HEK293 (cell line): ENCODE measurements around the gene SCRN1.

Source experiments
- CTCF ChIA-PET: fragments of 350-600 bp; formaldehyde crosslinking; extraction: SDS; loops from one replicate; lab custom pipeline; 2021; ENCODE audit warnings: antibody characterized with exemption; lab: Yijun Ruan, JAX
- POLR2A ChIA-PET: fragments of 300-600 bp; formaldehyde crosslinking; extraction: SDS; loops from one replicate; lab custom pipeline; 2020; ENCODE audit warnings: antibody characterized with exemption, inconsistent platforms; lab: Yijun Ruan, JAX
- H3K27ac ChIP-seq: fragments of 200-500 bp; sonication (Bioruptor generic); 2 replicates; pipeline ENCODE4 v1.5.1; 2014; ENCODE audit warnings: low read depth, low read length, control low read depth, inconsistent platforms; ENCODE audit errors: extremely low read depth
- H3K36me3 ChIP-seq, 2 experiments: fragments of 200-500 bp in 1 of 2; sonication (Bioruptor generic) in 1 of 2; 1 replicate in 1 of 2; 2 replicates in 1 of 2; pipeline ENCODE4 v1.5.1; 2014 to 2017; ENCODE audit warnings: inconsistent platforms in 2 of 2, low read length in 2 of 2; ENCODE audit not compliant: control insufficient read depth in 2 of 2, insufficient read depth in 1 of 2
- H3K4me1 ChIP-seq: fragments of 200-500 bp; sonication (Bioruptor generic); 2 replicates; pipeline ENCODE4 v1.5.1; 2014; ENCODE audit warnings: mild to moderate bottlenecking, low read length, inconsistent platforms; ENCODE audit not compliant: control insufficient read depth, insufficient read depth
- H3K4me3 ChIP-seq: 2 replicates; pipeline ENCODE4 v1.5.1; 2011; ENCODE audit warnings: low read depth, mild to moderate bottlenecking, control low read depth, low read length, moderate library complexity
- H3K9me3 ChIP-seq: fragments of 200-500 bp; sonication (Bioruptor generic); 2 replicates; pipeline ENCODE4 v1.5.1; 2014; ENCODE audit warnings: low read depth, low read length, inconsistent platforms; ENCODE audit not compliant: control insufficient read depth, insufficient read depth
- BCL11B ChIP-seq: fragments of 450-650 bp; formaldehyde crosslinking; IDR thresholded peaks from 2 replicates; pipeline ENCODE4 v1.5.1; 2016; ENCODE audit warnings: low read depth, missing biosample characterization, missing genetic modification characterization
- GLIS1 ChIP-seq: fragments of 450-650 bp; formaldehyde crosslinking; IDR thresholded peaks from 2 replicates; pipeline ENCODE4 v1.5.1; 2016; ENCODE audit warnings: missing biosample characterization, missing genetic modification characterization
- HOXD13 ChIP-seq: sonication (generic); formaldehyde crosslinking; IDR thresholded peaks from 2 replicates; pipeline ENCODE4 v1.8.0; 2022; ENCODE audit warnings: missing genetic modification reagents, borderline replicate concordance
- IKZF3 ChIP-seq: fragments of 450-650 bp; IDR thresholded peaks from 2 replicates; pipeline ENCODE4 v1.5.0; 2018; ENCODE audit warnings: missing biosample characterization, mild to moderate bottlenecking, missing genetic modification characterization, moderate library complexity
- KLF10 ChIP-seq: fragments of 450-650 bp; IDR thresholded peaks from 2 replicates; pipeline ENCODE4 v1.5.1; 2018; ENCODE audit warnings: missing biosample characterization, mild to moderate bottlenecking, missing genetic modification characterization
- KLF9 ChIP-seq: fragments of 450-650 bp; formaldehyde crosslinking; IDR thresholded peaks from 2 replicates; pipeline ENCODE4 v1.5.1; 2016; ENCODE audit warnings: missing biosample characterization, missing genetic modification characterization, low read depth
- MZF1 ChIP-seq: fragments of 450-650 bp; formaldehyde crosslinking; IDR thresholded peaks from 2 replicates; pipeline ENCODE4 v1.5.1; 2017; ENCODE audit warnings: missing biosample characterization, missing genetic modification characterization, borderline replicate concordance
- SCRT2 ChIP-seq: fragments of 450-650 bp; formaldehyde crosslinking; IDR thresholded peaks from 2 replicates; pipeline ENCODE4 v1.5.1; 2016; ENCODE audit warnings: missing biosample characterization, missing genetic modification characterization
- ZBTB17 ChIP-seq: fragments of 450-650 bp; formaldehyde crosslinking; IDR thresholded peaks from 2 replicates; pipeline ENCODE4 v1.5.1; 2016; ENCODE audit warnings: missing biosample characterization, missing genetic modification characterization
- ZBTB7A ChIP-seq: fragments of 450-650 bp; formaldehyde crosslinking; IDR thresholded peaks from 2 replicates; pipeline ENCODE4 v1.5.1; 2016; ENCODE audit warnings: low read depth, missing biosample characterization, missing genetic modification characterization
- ZFP69B ChIP-seq: fragments of 450-650 bp; formaldehyde crosslinking; IDR thresholded peaks from 2 replicates; pipeline ENCODE4 v1.5.1; 2016; ENCODE audit warnings: missing biosample characterization, missing genetic modification characterization
- ZIC2 ChIP-seq: fragments of 450-650 bp; formaldehyde crosslinking; IDR thresholded peaks from 2 replicates; pipeline ENCODE4 v1.5.1; 2016; ENCODE audit warnings: missing biosample characterization, missing genetic modification characterization
- ZNF133 ChIP-seq: fragments of 450-650 bp; formaldehyde crosslinking; IDR thresholded peaks from 2 replicates; pipeline ENCODE4 v1.5.1; 2016; ENCODE audit warnings: missing biosample characterization, missing genetic modification characterization
- ZNF2 ChIP-seq: fragments of 450-650 bp; formaldehyde crosslinking; IDR thresholded peaks from 2 replicates; pipeline ENCODE4 v1.5.1; 2016; ENCODE audit warnings: missing biosample characterization, missing genetic modification characterization
- ZNF24 ChIP-seq: fragments of 450-650 bp; formaldehyde crosslinking; IDR thresholded peaks from 2 replicates; pipeline ENCODE4 v1.5.1; 2016; ENCODE audit warnings: missing biosample characterization, missing genetic modification characterization
- ZNF529 ChIP-seq: fragments of 450-650 bp; formaldehyde crosslinking; IDR thresholded peaks from 2 replicates; pipeline ENCODE4 v1.5.1; 2017; ENCODE audit warnings: missing genetic modification characterization, missing biosample characterization; ENCODE audit not compliant: insufficient replicate concordance
- ZNF623 ChIP-seq: fragments of 450-650 bp; formaldehyde crosslinking; IDR thresholded peaks from 2 replicates; pipeline ENCODE4 v1.5.1; 2016; ENCODE audit warnings: missing biosample characterization, missing genetic modification characterization
- ZSCAN23 ChIP-seq: fragments of 450-650 bp; formaldehyde crosslinking; IDR thresholded peaks from 2 replicates; pipeline ENCODE4 v1.5.1; 2016; ENCODE audit warnings: missing biosample characterization, missing genetic modification characterization
- TF ChIP-seq, protein P1 (sequence below): fragments of 450-650 bp; IDR thresholded peaks from 2 replicates; pipeline ENCODE4 v1.5.1; 2018; ENCODE audit warnings: missing biosample characterization, missing genetic modification characterization
- TF ChIP-seq, protein P2 (sequence below): fragments of 450-650 bp; formaldehyde crosslinking; IDR thresholded peaks from 2 replicates; pipeline ENCODE4 v1.5.1; 2016; ENCODE audit warnings: missing biosample characterization, missing genetic modification characterization, low read depth
- TF ChIP-seq, protein P3 (sequence below): fragments of 450-650 bp; formaldehyde crosslinking; IDR thresholded peaks from 2 replicates; pipeline ENCODE4 v1.5.1; 2017; ENCODE audit warnings: missing biosample characterization, missing genetic modification characterization

SCRN1 gene

DNA sequence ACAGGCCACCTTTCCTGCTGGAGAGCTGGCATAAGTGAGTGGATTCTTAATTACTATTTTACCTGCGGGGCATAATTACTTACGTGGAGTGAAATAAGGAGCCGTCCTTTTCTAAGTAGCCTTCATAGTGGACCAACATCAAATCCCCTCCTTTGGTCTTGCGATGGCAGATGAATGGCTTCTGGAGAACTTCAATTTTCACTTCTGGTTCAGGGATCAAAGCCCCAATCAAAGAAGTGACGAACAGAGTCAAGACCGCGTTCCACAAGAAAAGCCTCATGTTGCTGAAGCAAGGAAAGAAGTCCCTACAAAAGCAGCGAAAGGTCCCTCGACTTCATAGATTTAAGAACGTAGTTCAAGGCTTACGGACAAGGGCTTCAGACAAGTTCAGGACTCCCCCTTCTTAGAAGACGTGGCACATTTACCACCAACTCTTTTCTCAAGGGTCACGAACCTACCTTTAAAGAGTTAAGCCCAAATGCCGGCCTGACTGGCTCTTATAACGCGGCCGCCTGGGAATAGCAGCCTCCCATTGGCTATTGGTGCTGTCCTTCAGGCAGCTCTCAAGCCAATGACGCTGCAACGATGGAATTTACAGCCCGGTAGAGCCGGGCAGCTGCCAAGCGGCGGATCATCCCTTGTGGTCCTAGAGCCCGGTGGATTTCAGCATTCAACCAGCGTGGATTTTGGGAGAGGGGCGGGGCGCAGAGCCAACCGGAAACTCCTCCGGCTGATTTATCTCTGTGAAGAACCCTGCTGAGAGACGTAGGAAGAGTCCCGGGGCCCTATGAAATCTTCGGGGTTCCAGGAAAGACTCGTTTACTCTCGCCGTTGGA, 36.8 kb upstream of the SCRN1 start, which contains the start of gene FKBP14 (continued):
- TF ChIP-seq GLIS1 (tag by site-specific recombination) (peak; percentile 64), IKZF3 (tag by site-specific recombination) (peak; percentile 89), ZNF24 (tag by site-specific recombination) (peak; percentile 49; the same call in 1 of the 2 replicates), KLF9 (tag by site-specific recombination) (peak; percentile 70; the same call in 1 of the 2 replicates), HOXD13 (CRISPR knock-in tag) (peak; percentile 91), BCL11B (tag by site-specific recombination) (no peak)
- TF ChIP-seq, protein P1, sequence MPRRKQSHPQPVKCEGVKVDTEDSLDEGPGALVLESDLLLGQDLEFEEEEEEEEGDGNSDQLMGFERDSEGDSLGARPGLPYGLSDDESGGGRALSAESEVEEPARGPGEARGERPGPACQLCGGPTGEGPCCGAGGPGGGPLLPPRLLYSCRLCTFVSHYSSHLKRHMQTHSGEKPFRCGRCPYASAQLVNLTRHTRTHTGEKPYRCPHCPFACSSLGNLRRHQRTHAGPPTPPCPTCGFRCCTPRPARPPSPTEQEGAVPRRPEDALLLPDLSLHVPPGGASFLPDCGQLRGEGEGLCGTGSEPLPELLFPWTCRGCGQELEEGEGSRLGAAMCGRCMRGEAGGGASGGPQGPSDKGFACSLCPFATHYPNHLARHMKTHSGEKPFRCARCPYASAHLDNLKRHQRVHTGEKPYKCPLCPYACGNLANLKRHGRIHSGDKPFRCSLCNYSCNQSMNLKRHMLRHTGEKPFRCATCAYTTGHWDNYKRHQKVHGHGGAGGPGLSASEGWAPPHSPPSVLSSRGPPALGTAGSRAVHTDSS (tag by site-specific recombination), result no peak

DNA sequence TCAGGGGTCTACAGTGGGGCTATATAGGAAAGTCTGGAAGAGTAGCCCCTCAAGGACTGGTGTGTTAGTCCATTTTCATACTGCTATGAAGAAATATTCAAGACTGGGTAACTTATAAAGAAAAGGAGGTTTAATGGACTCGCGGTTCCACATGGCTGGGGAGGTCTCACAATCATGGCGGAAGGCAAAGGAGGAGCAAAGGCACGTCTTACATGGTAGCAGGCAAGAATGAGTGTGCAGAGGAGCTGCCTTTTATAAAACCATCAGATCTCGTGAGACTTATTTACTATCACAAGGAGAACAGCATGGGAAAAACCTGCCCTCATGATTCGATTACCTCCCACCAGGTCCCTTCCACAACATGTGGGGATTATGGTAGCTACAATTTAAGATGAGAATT, 33.9 kb upstream of the SCRN1 start:
- 0 out of 2 replicates have a peak, but pooled peaks cover 5% of the 10 kb centered on the region for H3K4me1 ChIP-seq
- ChIA-PET POLR2A (interaction anchor here (0.5 kb wide), 1 partner anchor 461 kb away, joined by 5 read pairs; no protein-coding TSS in a partner anchor), CTCF (no interaction called here)
- no peaks in the 10 kb centered on the region for H3K9me3 ChIP-seq
- no peak overlapping the region for H3K4me3 ChIP-seq
- H3K27ac ChIP-seq, result no peak overlapping the region
- peak; percentile 33; the same call in 1 of the 2 replicates for TF ChIP-seq MZF1 (tag by site-specific recombination)
- TF ChIP-seq, protein P1 (tag by site-specific recombination), result no peak
- no peak for TF ChIP-seq ZBTB17 (tag by site-specific recombination)
- no peak for TF ChIP-seq ZSCAN23 (tag by site-specific recombination)
- TF ChIP-seq, protein P2, sequence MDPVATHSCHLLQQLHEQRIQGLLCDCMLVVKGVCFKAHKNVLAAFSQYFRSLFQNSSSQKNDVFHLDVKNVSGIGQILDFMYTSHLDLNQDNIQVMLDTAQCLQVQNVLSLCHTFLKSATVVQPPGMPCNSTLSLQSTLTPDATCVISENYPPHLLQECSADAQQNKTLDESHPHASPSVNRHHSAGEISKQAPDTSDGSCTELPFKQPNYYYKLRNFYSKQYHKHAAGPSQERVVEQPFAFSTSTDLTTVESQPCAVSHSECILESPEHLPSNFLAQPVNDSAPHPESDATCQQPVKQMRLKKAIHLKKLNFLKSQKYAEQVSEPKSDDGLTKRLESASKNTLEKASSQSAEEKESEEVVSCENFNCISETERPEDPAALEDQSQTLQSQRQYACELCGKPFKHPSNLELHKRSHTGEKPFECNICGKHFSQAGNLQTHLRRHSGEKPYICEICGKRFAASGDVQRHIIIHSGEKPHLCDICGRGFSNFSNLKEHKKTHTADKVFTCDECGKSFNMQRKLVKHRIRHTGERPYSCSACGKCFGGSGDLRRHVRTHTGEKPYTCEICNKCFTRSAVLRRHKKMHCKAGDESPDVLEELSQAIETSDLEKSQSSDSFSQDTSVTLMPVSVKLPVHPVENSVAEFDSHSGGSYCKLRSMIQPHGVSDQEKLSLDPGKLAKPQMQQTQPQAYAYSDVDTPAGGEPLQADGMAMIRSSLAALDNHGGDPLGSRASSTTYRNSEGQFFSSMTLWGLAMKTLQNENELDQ (tag by site-specific recombination), result no peak
- no peak for TF ChIP-seq ZNF133 (tag by site-specific recombination)
- no peak for TF ChIP-seq ZIC2
- no peak for TF ChIP-seq ZNF2
- peaks cover 0 to under 1% of the 10 kb centered on the region in 2 experiments; a peak in 2 of 3 replicates for H3K36me3 ChIP-seq

DNA sequence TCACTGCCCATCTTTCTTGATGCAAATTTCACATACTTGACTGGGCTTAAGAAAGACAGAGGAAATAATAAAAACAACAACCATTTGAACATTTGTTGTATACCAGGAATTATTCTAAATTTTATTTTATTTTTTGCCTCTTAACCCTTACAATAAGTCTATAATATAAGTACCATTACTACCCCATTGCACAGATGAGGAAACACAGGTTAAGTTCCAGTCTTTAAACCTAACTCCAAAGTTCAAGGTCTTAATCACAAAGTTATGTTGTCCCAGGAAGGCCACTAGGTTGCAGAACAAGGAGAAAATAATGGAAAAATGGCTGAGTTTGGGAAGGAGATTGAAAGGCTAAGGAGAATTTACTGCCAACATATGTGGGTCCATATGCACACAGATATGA, 33.4 kb upstream of the SCRN1 start:
- POLR2A ChIA-PET, result no interaction called here
- CTCF ChIA-PET, result interaction anchor here (0.7 kb wide), 1 partner anchor 289 kb away, joined by 6 read pairs; no protein-coding TSS in a partner anchor
- TF ChIP-seq, protein P3, sequence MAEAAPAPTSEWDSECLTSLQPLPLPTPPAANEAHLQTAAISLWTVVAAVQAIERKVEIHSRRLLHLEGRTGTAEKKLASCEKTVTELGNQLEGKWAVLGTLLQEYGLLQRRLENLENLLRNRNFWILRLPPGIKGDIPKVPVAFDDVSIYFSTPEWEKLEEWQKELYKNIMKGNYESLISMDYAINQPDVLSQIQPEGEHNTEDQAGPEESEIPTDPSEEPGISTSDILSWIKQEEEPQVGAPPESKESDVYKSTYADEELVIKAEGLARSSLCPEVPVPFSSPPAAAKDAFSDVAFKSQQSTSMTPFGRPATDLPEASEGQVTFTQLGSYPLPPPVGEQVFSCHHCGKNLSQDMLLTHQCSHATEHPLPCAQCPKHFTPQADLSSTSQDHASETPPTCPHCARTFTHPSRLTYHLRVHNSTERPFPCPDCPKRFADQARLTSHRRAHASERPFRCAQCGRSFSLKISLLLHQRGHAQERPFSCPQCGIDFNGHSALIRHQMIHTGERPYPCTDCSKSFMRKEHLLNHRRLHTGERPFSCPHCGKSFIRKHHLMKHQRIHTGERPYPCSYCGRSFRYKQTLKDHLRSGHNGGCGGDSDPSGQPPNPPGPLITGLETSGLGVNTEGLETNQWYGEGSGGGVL (tag by site-specific recombination), result no peak
- TF ChIP-seq ZNF623 (tag by site-specific recombination) (no peak), KLF10 (no peak), SCRT2 (tag by site-specific recombination) (no peak), ZBTB7A (tag by site-specific recombination) (no peak), ZNF529 (no peak), ZFP69B (tag by site-specific recombination) (no peak)

More for the DNA sequence above, 33.4 kb upstream of the SCRN1 start:
- Histone ChIP-seq H3K27ac (no peak overlapping the region), H3K4me1 (0 out of 2 replicates have a peak, but pooled peaks cover 5% of the 10 kb centered on the region), H3K36me3 (peaks cover 0 to 6% of the 10 kb centered on the region in 2 experiments; a peak in 2 of 3 replicates), H3K4me3 (no peak overlapping the region), H3K9me3 (no peaks in the 10 kb centered on the region)
